ENCODE results near the gene MAD1L1. TPM values are rescaled to one million over a fixed set of nuclear protein-coding genes. Genes with fewer than 3 reads are reported as not detected.

MAD1L1 gene
- total RNA-seq, 1 donor from 2014 or later, result 57.4 TPM

DNA sequence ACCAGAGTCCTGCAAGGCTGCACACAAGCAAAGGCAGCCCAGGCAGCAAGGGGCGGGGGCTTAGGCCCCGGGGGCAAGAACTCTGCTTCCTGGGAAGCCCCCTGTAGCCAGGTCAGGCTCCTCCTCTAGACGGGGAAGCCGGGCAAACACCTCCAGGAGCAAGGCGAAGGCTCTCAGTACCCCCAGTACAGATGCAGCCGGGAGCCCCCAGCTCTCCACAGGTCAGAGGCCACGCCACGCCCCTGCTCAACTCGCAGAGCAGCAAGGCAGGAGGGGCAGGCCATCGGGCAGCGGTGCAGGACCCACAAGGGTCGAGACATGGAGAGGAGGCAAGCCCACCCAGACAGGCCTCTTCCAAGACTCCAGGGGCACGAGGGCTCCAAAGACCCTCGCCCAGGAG is 108.8 kb downstream of the MAD1L1 start:
- peaks cover 6% of the 10 kb centered on the region for H3K36me3 ChIP-seq (ENCODE audit: control insufficient read depth, insufficient read depth, low read length)
- DNase-seq (ENCODE audit: low read depth), result no peak
- FAIRE-seq, result no peak

DNA sequence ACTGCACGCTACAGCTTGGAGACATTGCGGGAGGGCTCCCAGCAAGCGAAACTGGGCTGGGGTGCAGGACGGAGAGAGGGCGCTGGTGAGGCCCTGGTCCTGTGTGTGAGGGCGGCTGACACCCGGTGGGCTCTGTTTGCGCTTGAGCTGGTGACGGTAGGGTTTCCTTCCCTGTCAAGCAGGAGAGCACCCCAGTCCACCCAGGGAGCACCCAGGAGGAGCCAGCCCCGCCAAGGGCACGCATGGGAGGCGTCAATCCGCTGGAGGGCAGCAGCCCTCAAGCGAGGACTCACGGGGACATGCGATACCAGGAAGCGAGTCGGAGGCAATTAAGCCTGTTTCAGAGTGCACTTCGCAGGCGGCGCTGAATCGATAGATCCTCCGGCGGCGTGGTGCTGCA is 109.4 kb downstream of the MAD1L1 start:
- no peak for FAIRE-seq
- no peak for TF ChIP-seq CTCF (IDR thresholded peaks at IDR 0.05; ENCODE audit: insufficient read depth, low read length, severe bottlenecking)

More for the DNA sequence above, 108.8 kb downstream of the MAD1L1 start:
- no peak for TF ChIP-seq CTCF (IDR thresholded peaks at IDR 0.05; ENCODE audit: insufficient read depth, low read length, severe bottlenecking)
- Histone ChIP-seq H3K4me3 (ENCODE audit: low read depth, low read length) (no peak overlapping the region), H3K27me3 (ENCODE audit: control insufficient read depth, insufficient read depth, low read length) (no peaks in the 10 kb centered on the region)

GRCh38 chr7:2122651-2123050 is 110.1 kb downstream of the MAD1L1 start:
- no peak for TF ChIP-seq CTCF (IDR thresholded peaks at IDR 0.05; ENCODE audit: insufficient read depth, low read length, severe bottlenecking)
- Histone ChIP-seq H3K36me3 (ENCODE audit: control insufficient read depth, insufficient read depth, low read length) (peaks cover 6% of the 10 kb centered on the region), H3K27me3 (ENCODE audit: control insufficient read depth, insufficient read depth, low read length) (no peaks in the 10 kb centered on the region), H3K4me3 (ENCODE audit: low read depth, low read length) (no peak overlapping the region)
- no peak for FAIRE-seq
- DNase-seq (ENCODE audit: low read depth), result no peak

More for the DNA sequence above, 109.4 kb downstream of the MAD1L1 start:
- DNase-seq (ENCODE audit: low read depth), result no peak
- Histone ChIP-seq H3K27me3 (ENCODE audit: control insufficient read depth, insufficient read depth, low read length) (no peaks in the 10 kb centered on the region), H3K4me3 (ENCODE audit: low read depth, low read length) (no peak overlapping the region), H3K36me3 (ENCODE audit: control insufficient read depth, insufficient read depth, low read length) (peaks cover 6% of the 10 kb centered on the region)

DNA sequence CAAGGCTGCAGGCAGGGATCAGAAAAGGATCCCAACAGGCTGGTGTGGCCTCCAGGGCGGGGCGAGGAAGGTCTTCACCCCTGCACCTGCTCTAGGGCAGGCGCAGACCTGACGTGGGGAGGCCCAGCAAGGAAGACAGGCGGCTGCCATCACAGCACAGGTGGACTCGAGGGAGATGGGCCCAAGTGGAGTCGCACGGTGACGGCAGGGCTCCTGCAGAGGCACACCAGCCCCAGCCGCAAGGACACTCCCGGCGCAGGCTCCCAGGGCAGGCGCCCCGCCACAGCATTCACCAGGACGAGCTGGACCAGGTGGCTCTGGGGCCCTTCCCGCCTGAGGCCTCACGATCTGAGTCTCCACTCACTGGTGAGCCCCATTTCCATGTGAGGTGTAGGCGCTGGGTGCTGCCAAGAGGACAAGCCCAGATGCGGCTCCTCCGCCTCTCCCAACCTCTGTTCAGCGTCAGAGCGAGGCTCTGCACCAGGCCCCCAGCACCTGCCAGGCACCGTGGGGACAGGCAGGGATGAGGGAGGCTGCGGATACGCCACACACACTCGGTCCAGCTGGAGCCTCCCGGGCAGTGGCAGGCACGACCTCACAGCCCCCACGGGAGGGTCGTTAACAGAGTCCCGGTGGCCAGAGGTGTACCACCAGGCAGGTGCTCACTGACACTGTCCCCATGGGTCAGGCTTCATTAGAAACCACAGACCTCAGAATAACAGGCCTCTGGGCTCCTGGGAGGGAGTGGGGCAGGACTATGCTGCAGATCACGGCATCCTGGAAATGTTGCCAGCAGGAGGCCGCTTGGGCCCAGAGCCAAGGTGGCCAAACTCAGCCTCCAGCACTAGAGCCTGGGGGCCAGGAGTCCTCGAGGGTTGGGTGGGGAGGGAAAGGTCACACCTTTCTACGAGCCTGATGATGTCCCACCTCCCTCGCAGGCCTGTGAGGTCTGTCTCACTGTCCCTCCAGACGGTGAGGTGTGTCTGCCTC is 111.6 kb downstream of the MAD1L1 start:
- no peak for TF ChIP-seq CTCF (IDR thresholded peaks at IDR 0.05; ENCODE audit: insufficient read depth, low read length, severe bottlenecking)
- FAIRE-seq, result no peak
- H3K4me3 ChIP-seq (ENCODE audit: low read depth, low read length), result no peak overlapping the region
- H3K27me3 ChIP-seq (ENCODE audit: control insufficient read depth, insufficient read depth, low read length), result no peaks in the 10 kb centered on the region
- no peak for DNase-seq (ENCODE audit: low read depth)
- peaks cover 6% of the 10 kb centered on the region for H3K36me3 ChIP-seq (ENCODE audit: control insufficient read depth, insufficient read depth, low read length)

DNA sequence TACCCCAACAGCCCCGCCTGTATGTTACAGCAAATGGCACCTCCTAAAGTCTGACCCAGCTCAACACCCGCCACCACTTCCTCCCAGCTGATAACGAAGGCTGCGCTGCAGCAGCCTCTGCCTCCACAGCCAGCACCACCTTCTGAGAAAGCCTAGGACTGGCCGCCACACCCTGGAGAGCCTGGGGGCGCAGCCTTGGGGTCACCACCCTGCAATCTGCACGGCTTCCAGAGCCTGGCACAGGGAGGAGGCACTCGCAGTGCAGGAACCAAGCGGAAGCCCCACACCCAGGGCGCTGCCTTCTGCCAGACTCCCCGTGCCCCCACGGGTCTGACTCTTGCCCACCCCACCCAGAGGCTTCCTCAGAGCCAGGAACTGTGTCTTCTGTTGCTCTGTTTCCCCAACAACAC is 112.5 kb downstream of the MAD1L1 start:
- Histone ChIP-seq H3K36me3 (ENCODE audit: control insufficient read depth, insufficient read depth, low read length) (peaks cover 5% of the 10 kb centered on the region), H3K27me3 (ENCODE audit: control insufficient read depth, insufficient read depth, low read length) (no peaks in the 10 kb centered on the region), H3K4me3 (ENCODE audit: low read depth, low read length) (no peak overlapping the region)
- no peak for FAIRE-seq
- no peak for DNase-seq (ENCODE audit: low read depth)
- no peak for TF ChIP-seq CTCF (IDR thresholded peaks at IDR 0.05; ENCODE audit: insufficient read depth, low read length, severe bottlenecking)

Measured in bronchial epithelial cell (primary cell).